Ammon's horn (tissue), 1 donor: ENCODE results near the gene TMEM17.
"Not testable (repeated sequence)": the region's sequence is repeated elsewhere in the genome, so short reads cannot be mapped to it uniquely, and the experiment has no call there.

Experiments used
- DNase-seq: peaks from one replicate; pipeline ENCODE4 v3.0.0-alpha.2; 2016; ENCODE audit warnings: low spot score

Gene TMEM17, protein sequence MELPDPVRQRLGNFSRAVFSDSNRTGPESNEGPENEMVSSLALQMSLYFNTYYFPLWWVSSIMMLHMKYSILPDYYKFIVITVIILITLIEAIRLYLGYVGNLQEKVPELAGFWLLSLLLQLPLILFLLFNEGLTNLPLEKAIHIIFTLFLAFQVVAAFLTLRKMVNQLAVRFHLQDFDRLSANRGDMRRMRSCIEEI

DNA sequence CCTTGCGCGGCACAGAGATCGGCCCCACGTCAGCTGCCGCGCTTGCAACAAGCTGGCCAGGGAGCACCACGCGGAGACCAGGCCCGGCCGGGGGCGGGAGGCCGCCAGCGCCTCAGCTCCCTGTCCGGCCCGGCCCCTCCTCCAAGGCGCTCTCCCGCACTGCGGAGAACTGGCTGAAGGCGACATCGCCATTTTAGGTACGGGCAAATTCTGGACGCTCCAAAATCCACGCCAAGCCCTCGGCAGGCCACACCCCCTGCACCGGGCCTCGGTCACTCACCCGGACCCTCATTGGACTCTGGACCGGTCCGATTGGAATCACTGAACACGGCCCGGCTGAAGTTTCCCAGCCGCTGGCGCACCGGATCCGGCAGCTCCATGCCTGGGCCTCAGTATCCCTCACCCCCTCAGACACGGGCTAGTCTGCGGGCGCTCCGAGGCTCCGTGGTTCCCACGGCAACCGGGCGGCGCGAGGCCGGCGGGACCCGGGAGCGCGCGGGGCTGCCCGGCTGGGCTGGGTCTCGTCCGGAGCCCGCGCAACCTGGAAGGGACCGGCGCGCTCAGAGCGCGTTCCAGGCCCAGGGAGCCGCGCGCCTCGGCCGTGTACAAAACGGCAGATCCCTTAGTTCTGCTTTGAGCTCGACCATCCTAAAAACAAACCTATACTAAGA lies at the start of gene TMEM17:
Gene TMEM17, minus strand, starts transcription at position 446 of the 671 bp plus-strand sequence. Its CDS starts 66 bp downstream, at position 380.
- peak; percentile 91 for DNase-seq

DNA sequence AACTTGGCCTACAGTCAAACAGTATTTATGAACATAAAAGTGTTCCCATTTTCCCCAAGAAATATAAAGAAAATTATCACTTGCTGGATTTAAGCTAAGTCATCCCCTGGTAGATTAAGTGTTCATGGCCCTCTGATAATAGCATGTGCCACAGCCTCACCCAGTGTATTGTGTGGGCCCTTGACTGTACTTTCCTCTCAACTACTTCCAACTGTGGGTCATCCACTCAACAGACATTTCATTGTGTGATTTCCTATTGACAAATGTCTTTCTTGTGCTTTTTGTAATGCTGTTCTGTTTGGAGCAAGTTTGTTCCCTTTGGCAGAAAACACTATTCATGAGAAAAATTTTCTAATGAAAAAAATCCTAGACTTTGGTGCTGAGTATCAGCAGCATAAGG lies 48.4 kb upstream of the TMEM17 start:
- no peak for DNase-seq

DNA sequence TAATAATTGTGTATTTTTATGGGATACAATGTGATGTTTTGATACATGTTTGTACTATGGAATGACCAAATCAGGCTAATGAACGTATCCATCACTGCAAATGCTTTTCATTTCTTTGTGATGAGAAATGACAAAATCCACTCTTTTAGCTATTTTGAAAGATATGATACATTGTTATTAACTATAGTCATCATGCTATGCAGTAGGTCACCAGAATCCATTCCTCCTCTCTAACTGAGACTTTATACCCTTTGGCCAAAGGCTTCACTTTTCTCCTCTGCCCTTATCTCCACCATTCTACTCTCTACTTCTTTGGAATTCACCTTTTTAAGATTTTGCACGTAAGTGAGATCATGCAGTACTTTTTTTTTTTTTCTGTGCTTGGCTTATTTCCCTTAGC lies 44.5 kb upstream of the TMEM17 start:
- DNase-seq, result no peak

DNA sequence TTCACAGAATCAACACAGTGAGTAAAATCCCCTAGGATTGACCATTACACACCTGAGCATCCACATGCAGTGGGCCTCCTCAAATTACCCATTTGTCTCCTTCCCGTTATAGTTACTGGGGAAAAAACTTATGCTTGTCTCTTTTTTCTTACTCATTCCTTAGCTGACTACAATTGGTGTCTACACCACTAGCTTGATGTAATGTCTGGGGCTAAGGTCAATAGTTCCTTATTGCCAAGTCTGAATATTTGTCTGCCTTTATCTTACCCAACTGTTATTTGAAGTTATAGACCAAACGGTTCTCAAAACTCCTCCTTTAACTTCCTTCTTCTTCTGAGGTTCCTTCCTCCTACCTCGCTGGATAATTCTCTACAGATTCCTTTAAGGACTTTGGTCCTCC lies 41.9 kb upstream of the TMEM17 start:
- DNase-seq, result no peak

DNA sequence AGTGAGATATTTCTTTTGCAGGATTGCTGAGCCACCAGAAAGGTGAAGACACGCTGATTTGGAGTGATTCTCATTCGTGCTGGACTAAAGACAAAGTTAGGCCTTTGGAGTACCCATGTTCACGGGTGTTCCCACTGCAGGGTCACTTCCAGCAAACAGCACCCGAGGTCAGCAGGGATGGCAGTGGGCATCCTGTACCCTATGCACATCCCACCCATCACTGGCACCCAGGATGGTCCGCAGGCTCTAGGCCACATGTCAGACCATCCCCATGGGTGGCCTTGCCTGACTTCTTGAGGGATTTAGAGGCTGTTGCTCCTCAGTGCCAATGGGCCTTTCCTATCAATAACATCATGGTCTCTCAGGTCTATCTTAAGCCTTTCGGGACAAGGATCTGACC lies 39.3 kb upstream of the TMEM17 start:
- DNase-seq, result no peak

DNA sequence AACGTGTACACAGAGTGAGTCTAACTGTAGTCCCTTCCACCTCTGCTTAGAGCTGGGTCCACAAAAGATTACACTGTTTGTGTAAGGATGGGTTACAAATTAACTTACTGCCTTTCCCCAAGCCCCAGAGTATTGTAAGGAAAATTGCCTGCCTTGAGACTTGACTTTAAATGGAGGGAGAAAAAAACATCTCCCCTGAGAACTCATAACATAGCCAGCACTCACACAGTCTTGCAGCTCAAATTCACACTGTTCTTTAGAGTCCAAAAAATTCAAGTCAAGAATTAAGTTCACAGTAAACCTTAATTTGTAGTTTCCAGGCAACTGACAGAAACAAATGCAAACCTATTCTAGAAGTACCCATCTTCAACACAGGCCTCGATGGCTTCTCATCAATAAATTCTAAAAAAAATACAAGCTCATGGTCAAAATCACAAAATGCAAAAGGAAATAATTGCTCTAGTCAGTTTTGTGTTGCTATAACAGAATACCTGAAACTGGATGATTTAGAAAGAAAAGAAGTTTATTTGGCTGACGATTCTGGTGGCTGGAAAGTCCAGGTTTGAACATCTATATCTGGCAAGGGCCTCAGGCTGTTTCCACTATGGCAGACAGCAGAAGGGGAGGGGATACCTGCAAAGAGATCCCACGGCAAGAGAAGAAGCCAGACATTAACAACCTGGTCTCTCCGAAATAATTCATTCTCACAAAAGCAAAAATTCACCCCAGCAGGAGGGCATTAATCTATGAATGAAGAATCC lies 34.6 kb upstream of the TMEM17 start:
- no peak for DNase-seq

DNA sequence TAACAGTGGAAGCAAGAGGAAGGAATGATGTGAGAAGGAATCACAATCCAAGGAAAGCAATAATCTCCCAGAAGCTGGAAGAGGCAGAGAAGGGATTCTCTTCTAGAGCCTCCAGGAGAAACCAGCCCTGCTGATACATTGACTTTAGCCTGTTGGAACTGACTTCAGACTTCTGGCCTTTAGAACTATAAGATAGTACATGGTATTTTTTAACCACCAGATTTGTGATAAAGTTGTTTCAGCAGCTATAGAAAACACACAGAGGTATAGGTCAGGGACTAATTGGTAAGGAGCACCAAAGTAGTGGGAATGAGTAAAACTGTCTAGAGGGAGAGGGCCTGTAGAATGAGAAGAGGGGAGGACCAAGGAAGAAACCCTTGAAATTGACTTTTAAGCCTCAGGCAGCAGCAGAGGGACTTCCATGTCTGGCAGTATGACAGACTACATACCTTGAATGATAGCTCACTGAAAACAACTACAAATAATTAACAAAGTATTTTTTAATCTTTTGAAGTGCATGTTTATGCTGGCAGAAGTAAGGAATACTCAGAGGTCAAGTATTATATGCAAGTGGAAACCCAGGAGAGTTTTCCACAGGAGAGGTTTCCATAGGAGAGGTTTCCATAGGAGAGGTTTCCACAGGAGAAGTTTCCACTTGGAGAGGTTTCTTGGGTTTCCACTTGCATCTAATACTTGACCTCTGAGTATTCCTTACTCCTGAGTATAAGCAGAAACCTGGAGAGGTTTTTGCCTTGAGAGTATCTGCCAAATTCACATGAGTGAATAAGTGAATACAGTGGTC lies 33.8 kb upstream of the TMEM17 start:
- DNase-seq, result no peak

DNA sequence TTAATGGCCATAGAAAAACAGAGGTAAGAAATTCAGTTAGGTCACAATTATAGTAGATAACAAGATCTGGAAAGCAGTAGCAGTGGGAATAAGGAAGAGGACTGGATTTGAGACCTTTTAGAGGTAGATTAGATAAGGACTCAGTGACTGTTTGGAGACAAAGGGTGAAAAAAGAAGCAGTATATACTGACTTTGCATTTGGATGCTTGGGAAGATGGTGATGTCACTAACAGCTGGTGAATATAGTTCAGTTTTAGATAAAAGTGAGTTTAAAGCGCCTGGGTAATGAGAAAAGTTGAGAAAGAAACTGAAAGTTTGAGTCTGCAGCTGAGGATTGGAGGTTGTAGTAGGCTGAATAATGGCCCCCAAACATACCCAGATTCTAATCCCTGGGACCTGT lies 32.8 kb upstream of the TMEM17 start:
- DNase-seq, result no peak

DNA sequence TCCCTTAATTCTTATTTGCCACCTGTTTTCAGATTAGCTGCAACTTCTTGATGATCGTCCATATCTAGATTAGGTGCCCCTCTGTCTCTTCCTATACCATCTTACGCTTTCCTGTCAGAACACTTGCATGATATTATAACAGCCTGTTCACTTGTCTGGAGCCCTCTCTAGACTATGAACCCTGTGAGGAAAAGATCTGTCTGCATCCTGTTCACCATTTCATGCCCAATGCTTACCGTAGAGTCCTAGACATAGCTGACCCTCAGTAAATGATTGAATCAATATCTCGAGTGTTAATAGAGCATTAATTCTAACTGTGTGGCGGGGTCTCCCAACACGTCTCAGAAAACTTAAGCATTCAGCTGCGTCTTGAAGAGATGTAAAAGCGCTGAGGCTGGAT lies 31.8 kb upstream of the TMEM17 start:
- no peak for DNase-seq

DNA sequence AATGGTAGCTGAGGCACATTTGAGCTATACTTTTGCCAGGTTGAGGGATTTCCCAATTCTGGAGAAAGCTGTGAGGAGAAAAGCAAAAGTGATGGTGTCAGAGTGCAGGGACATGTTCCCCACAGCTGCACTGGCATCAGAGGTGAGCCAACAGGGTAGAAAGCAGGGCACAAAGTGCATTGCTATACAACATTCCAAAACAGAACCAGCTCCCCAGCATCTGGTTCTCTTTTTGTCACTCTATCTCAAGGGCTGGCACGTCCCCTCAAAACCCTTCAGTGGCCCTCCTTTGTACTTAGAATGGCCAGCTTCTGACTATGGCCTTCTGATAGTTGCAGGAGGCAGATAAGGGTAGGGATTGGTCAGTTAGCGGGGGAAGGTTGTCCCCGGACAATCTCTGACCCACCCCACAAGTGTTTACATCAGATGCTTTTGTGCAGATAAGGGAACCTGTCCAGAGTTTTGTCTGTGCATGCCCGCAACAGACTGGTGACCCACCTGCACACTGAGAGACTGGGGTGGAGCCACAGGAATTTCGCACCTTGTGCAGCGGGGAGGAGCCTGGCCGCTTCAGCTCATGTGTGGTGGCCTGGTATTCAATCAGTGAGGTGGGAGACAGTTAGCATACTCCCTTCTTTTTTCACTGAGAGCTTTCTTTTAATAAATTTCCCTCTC lies 31.0 kb upstream of the TMEM17 start:
- DNase-seq, result no peak

DNA sequence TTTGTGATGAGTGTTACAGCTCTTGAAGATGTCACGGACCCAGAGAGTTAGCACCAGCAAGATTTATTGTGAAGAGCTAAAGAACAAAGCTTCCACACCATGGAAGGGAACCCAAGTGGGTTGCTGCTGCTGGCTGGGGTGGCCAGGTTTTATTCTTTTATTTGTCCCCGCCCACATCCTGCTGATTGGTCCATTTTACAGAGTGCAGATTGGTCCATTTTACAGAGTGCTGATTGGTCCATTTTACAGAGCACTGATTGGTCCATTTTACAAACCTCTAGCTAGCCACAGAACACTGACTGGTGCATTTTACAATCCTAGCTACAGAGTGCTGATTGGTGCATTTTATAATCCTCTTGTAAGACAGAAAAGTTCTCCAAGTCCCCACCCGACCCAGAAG lies 29.5 kb upstream of the TMEM17 start:
- DNase-seq, result not testable (repeated sequence)

DNA sequence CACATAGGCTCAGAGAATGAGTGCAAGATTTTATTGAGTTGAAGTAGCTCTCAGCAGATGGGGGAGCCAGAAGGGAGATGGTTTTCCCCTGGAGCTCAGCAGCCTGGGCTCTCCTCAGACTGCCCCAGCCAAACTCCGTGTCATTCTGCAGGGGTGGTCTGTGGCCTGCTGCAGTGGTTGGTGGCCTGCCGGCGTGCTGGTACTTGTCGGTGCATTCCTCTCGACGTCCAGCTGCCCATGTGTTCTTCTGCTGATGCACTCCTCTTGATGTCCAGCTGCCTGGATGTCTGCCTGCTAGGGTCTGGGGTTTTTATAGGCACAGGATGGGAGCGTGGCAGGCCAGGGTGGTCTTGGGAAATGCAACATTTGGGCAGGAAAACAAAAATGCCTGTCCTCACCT lies 25.6 kb upstream of the TMEM17 start:
- DNase-seq, result no peak

DNA sequence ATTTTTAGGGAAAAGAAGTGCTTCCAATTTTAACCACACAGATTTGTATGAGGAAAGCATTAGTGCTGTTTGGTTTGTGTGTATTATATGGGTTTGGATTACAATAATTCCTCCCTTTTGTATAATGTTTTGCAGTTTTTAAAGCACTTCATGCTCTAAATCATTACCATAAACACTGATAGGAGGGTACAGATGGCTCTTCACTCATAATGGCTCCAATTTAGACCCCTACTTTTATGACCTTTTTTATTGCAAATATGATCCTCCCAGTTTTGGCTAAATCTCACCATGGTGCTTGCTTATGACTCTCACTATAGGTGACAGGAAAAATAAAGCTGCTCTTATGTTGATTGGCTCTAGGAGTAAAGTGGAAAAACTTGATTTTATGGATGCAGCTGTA lies 23.8 kb upstream of the TMEM17 start:
- no peak for DNase-seq

DNA sequence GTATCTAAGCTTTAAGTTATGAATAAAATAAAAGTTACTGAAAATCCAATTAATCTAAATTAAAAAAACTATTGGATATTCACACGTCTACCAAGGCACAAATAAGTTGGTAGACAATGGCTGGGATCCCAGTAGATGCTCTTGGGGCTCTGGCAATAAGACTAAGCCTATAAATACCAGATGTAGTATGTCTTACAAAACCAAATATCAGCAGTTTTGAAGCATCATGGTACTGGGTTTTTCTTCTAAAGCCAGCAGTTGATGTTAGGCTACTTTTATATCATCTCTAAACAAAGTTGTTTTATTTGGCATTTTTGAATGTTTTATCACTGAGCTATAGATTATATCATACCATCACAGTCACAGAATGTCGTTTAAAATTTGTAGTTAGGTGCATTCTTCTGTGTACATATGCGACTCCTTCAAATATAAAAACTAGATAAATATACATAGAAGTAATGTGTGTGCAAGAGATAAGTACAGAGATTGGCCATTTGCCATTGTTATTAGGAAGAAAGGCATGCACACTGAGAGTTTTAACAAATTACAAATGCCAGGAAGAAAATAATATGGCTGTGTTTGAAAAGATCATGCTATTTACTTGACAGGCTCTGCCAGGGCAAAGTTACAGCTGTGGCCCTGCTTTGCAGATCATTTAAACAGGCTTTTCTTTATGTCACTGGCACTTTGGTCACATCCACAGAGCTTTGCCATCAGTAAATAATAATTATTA lies 21.6 kb upstream of the TMEM17 start:
- DNase-seq, result no peak

DNA sequence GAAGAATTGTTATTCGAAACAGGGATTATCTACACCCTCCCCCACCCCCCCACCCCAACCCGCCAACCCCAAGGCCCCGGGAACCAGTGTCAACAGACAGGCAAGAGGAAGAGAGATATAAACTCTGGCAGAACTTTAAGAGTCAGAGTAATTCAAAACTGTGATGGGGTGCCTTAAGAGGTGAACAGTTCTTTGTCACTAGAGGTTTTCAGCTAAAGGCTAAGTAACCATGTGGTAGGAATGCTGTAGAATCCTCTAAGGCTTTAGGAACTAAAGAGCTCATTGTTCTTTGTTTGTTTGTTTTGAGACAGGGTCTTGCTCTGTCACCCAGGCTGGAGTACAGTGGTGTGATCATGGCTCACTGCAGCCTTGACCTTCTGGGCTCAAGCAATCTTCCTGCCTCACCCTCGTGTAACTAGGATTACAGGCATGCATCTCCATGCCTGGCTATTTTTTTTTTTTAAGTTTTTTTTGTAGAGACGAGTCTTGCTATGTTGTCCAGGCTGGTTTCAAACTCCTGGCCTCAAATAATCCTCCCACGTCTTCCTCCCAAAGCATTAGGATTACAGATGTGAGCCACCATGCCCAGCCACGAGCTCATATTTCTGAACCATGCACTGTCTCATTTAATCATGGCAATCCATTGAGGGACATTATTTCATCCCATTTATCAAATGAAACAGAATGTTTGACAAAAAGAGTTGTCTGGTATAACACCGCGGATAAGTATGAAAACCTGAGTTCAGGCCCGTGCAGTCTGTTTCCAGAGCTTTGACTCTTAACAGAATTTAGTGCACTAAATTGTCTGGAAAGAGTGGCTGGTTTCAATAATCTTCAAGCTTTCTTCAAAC lies 20.8 kb upstream of the TMEM17 start:
- no peak for DNase-seq

DNA sequence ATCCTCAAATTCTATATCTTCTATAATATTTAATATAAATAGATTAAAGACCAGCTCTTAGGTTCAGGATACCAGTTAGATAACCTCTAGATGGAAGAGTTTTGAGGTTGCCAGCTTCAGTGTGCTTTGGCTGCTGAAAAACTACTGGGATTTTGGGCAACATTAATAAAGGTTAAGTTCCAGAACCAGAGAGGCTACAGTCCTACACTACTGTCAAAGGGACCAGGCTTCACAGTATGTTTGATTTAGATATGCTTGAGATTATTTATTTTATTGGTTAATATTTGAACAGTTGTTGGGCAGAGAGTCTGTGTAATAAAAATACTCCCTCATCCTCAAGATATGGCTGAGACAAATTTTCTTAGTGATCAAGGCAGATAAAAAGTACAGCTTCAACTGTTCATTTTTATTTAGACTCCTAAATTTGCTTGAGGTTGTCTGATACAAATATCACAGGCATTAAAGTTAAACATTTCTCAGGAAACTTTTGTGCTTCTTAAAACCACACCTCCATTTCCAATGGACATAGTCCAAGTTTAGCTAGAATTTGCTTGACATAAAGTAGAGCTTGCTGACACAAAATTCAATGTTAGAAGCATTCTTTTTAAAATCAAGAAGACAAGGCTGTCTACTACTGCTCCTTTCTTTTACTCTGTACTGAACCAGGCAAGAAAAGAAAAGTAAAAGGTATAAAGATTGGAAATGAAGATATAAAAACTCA lies 19.7 kb upstream of the TMEM17 start:
- no peak for DNase-seq

DNA sequence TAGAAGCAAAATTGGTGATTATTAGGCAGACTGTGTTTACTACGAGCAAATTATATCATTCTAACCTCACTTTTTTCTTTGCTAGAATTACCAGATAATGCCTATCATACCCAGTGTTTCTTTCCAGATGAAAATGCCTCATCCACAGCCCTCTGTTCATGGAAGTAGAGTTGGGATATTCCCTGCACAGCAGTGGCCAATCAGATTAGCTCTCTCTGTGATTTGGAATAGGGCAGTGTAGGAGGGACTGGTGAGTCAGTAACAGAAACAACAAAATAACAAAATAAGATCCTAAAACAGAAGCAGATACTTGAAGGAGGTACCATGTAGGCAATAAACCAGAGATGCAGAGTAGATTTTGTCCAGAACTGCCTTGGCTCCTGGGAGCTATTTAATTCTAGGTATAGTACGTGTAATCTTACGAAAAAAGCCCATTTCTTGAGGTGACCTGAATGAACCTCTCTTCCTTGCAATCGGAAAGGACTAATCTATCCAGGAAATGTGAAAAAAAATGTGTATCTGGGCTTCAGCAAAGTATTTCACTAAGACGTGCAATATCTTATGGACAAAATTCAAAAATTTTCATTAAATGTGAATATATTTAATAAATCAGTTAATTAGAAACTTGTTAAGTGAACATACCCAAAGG lies 18.4 kb upstream of the TMEM17 start:
- no peak for DNase-seq

DNA sequence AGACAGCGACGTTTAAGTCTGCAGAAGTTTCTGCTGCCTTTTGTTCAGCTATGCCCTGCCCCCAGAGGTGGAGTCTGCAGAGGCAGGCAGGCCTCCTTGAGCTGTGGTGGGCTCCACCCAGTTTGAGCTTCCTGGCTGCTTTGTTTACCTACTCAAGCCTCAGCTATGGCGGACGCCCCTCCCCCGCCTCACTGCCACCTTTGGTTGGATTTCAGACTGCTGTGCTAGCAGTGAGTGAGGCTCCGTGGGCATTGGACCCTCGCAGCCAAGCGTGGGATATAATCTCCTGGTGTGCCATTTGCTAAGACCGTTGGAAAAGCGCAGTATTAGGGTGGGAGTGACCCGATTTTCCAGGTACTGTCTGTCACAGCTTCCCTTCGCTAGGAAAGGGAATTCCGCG lies 15.1 kb upstream of the TMEM17 start:
- not testable (repeated sequence) for DNase-seq

DNA sequence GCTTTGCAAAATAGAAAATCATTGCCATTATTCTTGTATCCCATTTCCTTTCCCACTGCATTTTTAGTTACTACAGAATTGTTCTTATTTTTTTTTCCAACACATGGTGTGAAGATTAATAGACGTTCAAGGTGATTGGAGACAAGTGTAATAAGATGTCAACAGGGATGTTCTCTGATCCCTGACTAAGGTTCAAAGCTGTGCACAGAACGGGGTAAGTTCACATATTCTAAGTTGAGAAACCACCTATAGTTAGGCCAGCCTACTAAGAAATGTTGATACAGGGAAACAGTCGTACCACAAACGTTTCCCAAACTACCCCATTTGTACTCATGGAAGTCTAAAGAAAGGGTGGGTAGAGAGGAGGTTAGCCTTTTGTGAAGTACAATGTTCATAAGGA lies 6.4 kb upstream of the TMEM17 start:
- no peak for DNase-seq
